SU-DHL-6 (cell line): ENCODE measurements around the gene UMODL1.

Experiments
- H2AFZ ChIP-seq: fragments of 200-600 bp; sonication (generic); 2 replicates; pipeline ENCODE4 v1.6.1; 2014; ENCODE audit warnings: low read depth, mild to moderate bottlenecking, moderate library complexity, mixed read lengths, antibody characterized with exemption, low read length; ENCODE audit not compliant: severe bottlenecking
- H3F3A ChIP-seq: fragments of 200-600 bp; shearing (Covaris generic); 2 replicates; pipeline ENCODE4 v1.6.0; 2016; ENCODE audit warnings: antibody characterized with exemption, mild to moderate bottlenecking; ENCODE audit not compliant: insufficient read depth
- H3K27ac ChIP-seq: fragments of 200-600 bp; sonication (generic); 2 replicates; pipeline ENCODE4 v1.5.1; 2016; ENCODE audit warnings: low read depth, mild to moderate bottlenecking, low read length, moderate library complexity, mixed read lengths
- H3K27me3 ChIP-seq: fragments of 200-600 bp; sonication (generic), shearing (Covaris generic); 2 replicates; pipeline ENCODE4 v1.6.0; 2014; ENCODE audit warnings: mild to moderate bottlenecking, low read length
- H3K36me3 ChIP-seq: fragments of 200-600 bp; sonication (generic); 2 replicates; pipeline ENCODE4 v1.6.1; 2014; ENCODE audit warnings: mild to moderate bottlenecking, low read length, mixed read lengths
- H3K4me2 ChIP-seq: fragments of 300-600, 200-600 bp; shearing (Covaris generic), sonication (generic); 2 replicates; pipeline ENCODE4 v1.6.0; 2014; ENCODE audit warnings: low read length, low read depth, mild to moderate bottlenecking; ENCODE audit not compliant: poor library complexity, severe bottlenecking
- H3K4me3 ChIP-seq: fragments of 200-600 bp; sonication (generic); 2 replicates; pipeline ENCODE4 v1.5.1; 2014; ENCODE audit warnings: antibody characterized with exemption, low read length, mild to moderate bottlenecking, mixed read lengths; ENCODE audit not compliant: insufficient read depth, poor library complexity, severe bottlenecking
- H3K79me2 ChIP-seq: fragments of 200-600 bp; sonication (generic); 2 replicates; pipeline ENCODE4 v1.6.1; 2014; ENCODE audit warnings: mild to moderate bottlenecking, low read length, moderate library complexity; ENCODE audit not compliant: insufficient read depth
- H3K9ac ChIP-seq: fragments of 200-600 bp; sonication (generic); 2 replicates; pipeline ENCODE4 v1.7.0; 2014; ENCODE audit warnings: mild to moderate bottlenecking, low read length
- H3K9me2 ChIP-seq: fragments of 200-600 bp; sonication (generic); replicated peaks from 2 replicates; pipeline ENCODE4 v1.6.1; 2014; ENCODE audit warnings: low read length; ENCODE audit not compliant: insufficient read depth
- H3K9me3 ChIP-seq: fragments of 200-600 bp; sonication (generic); 2 replicates; pipeline ENCODE4 v1.6.1; 2014; ENCODE audit warnings: low read length, mixed read lengths; ENCODE audit not compliant: insufficient read depth
- H4K20me1 ChIP-seq: fragments of 200-600 bp; sonication (generic); 2 replicates; pipeline ENCODE4 v1.6.1; 2014; ENCODE audit warnings: low read depth, mild to moderate bottlenecking, antibody characterized with exemption, low read length, moderate library complexity, mixed read lengths
- CTCF ChIP-seq: fragments of 200-600 bp; sonication (generic); IDR thresholded peaks from one replicate; pipeline ENCODE4 v1.5.1; 2017; ENCODE audit warnings: antibody characterized with exemption, mild to moderate bottlenecking, low read length, moderate library complexity; ENCODE audit not compliant: insufficient read depth, poor library complexity, severe bottlenecking
- EZH2phosphoT487 ChIP-seq: fragments of 200-600 bp; sonication (generic), shearing (Covaris generic); conservative IDR thresholded peaks from 2 replicates; pipeline ENCODE4 v1.6.1; 2018; ENCODE audit warnings: mild to moderate bottlenecking, antibody characterized with exemption, low read length, moderate library complexity, mixed read lengths

UMODL1 gene

GRCh38 chr21:42092771-42093170, 21.7 kb downstream of the UMODL1 start:
- Histone ChIP-seq H3K79me2 (no peaks in the 10 kb centered on the region), H3K4me3 (no peak overlapping the region), H3K9ac (no peak overlapping the region), H3K9me2 (no peaks in the 10 kb centered on the region), H3K4me2 (no peak overlapping the region), H3K27ac (no peak overlapping the region), H3K9me3 (no peaks in the 10 kb centered on the region), H4K20me1 (no peaks in the 10 kb centered on the region), H2AFZ (no peak overlapping the region), H3K36me3 (no peaks in the 10 kb centered on the region), H3K27me3 (no peaks in the 10 kb centered on the region), H3F3A (no peaks in the 10 kb centered on the region)
- TF ChIP-seq CTCF (no peak), EZH2phosphoT487 (no peak)

- no peak overlapping the region for H2AFZ ChIP-seq
- H3K4me3 ChIP-seq, result no peak overlapping the region
- no peak for TF ChIP-seq CTCF
- TF ChIP-seq EZH2phosphoT487, result no peak
- no peak overlapping the region for H3K27ac ChIP-seq
- H3F3A ChIP-seq, result no peaks in the 10 kb centered on the region
- H3K27me3 ChIP-seq, result no peaks in the 10 kb centered on the region
- no peaks in the 10 kb centered on the region for H3K79me2 ChIP-seq
- no peak overlapping the region for H3K9ac ChIP-seq
- no peaks in the 10 kb centered on the region for H3K9me2 ChIP-seq
- H4K20me1 ChIP-seq, result no peaks in the 10 kb centered on the region
- no peak overlapping the region for H3K4me2 ChIP-seq
- no peaks in the 10 kb centered on the region for H3K36me3 ChIP-seq
- H3K9me3 ChIP-seq, result no peaks in the 10 kb centered on the region
Measured at GRCh38 chr21:42093186-42093585, 22.1 kb downstream of the UMODL1 start.

- Histone ChIP-seq H3K27me3 (no peaks in the 10 kb centered on the region), H3K79me2 (no peaks in the 10 kb centered on the region), H3K4me3 (no peak overlapping the region), H2AFZ (no peak overlapping the region), H3K9me3 (no peaks in the 10 kb centered on the region), H4K20me1 (no peaks in the 10 kb centered on the region), H3K9me2 (no peaks in the 10 kb centered on the region), H3K27ac (no peak overlapping the region), H3K4me2 (no peak overlapping the region), H3K9ac (no peak overlapping the region), H3K36me3 (no peaks in the 10 kb centered on the region), H3F3A (no peaks in the 10 kb centered on the region)
- TF ChIP-seq EZH2phosphoT487, result no peak
- TF ChIP-seq CTCF, result no peak
Measured at GRCh38 chr21:42093991-42094421, 22.9 kb downstream of the UMODL1 start.
